GM13976 (cell line): ENCODE measurements around the gene IFT43.

Experiments used
- DNase-seq: peaks from one replicate; pipeline ENCODE4 v3.0.0; 2012; ENCODE audit warnings: low spot score
- CTCF ChIP-seq: IDR thresholded peaks from 2 replicates; pipeline ENCODE4 v1.5.1; 2012; ENCODE audit warnings: borderline replicate concordance, mild to moderate bottlenecking; ENCODE audit not compliant: insufficient read depth; ENCODE audit errors: extremely low read depth, missing control alignments, control extremely low read depth
- in situ Hi-C: fragments of 300-500 bp; cut with MboI; formaldehyde crosslinking; loops from one replicate; pipeline ENCODE4 v1.12.0; 2022; ENCODE audit warnings: low sequenced_read_pairs, mixed read lengths, inconsistent platforms; ENCODE audit not compliant: unreplicated experiment

The IFT43 gene

GRCh38 chr14:75960231-75960630 lies 25.3 kb upstream of the IFT43 start:
- peak; percentile 73 for DNase-seq
- in situ Hi-C loops: no loop called here
- TF ChIP-seq CTCF: no peak

GRCh38 chr14:75961662-75962061 lies 23.9 kb upstream of the IFT43 start:
- in situ Hi-C loops: no loop called here
- DNase-seq: no peak
- no peak for TF ChIP-seq CTCF

- in situ Hi-C loops: no loop called here
- no peak for DNase-seq
- TF ChIP-seq CTCF: no peak
These were observed 17.7 kb upstream of the IFT43 start for GRCh38 chr14:75967866-75968265.

- in situ Hi-C loops: no loop called here
- no peak for DNase-seq
- no peak for TF ChIP-seq CTCF
These were observed 17.1 kb upstream of the IFT43 start for GRCh38 chr14:75968456-75968855.

GRCh38 chr14:75969126-75969525 lies 16.4 kb upstream of the IFT43 start:
- no peak for TF ChIP-seq CTCF
- no peak for DNase-seq
- in situ Hi-C loops: no loop called here

- no peak for TF ChIP-seq CTCF
- in situ Hi-C loops: no loop called here
- DNase-seq: no peak
These were observed 15.7 kb upstream of the IFT43 start for GRCh38 chr14:75969891-75970290.

GRCh38 chr14:75970989-75971388 lies 14.6 kb upstream of the IFT43 start:
- DNase-seq: no peak
- TF ChIP-seq CTCF: no peak
- in situ Hi-C loops: no loop called here
